Fibroblast of gingiva (primary cell): ENCODE results near the gene CCDC88B.
A peak's percentile ranks its signal among the peaks of the same experiment; 100 is the strongest.

Experiments used
- DNase-seq: peaks from one replicate; pipeline ENCODE4 v3.0.0-alpha.2; 2011; ENCODE audit warnings: low read depth

The CCDC88B gene

GRCh38 chr11:64347193-64347867 lies 7.3 kb downstream of the CCDC88B start:
- DNase-seq, result no peak

- DNase-seq, result no peak
Measured at GRCh38 chr11:64348383-64349024, 8.5 kb downstream of the CCDC88B start.

GRCh38 chr11:64349025-64349387 lies 9.0 kb downstream of the CCDC88B start:
- no peak for DNase-seq

GRCh38 chr11:64349404-64349803 lies 9.4 kb downstream of the CCDC88B start:
- no peak for DNase-seq

- DNase-seq, result no peak
Measured at GRCh38 chr11:64351136-64351631, 11.2 kb downstream of the CCDC88B start.

GRCh38 chr11:64352099-64352994 lies 12.3 kb downstream of the CCDC88B start:
- DNase-seq, result no peak

GRCh38 chr11:64352995-64353714 lies 13.2 kb downstream of the CCDC88B start:
- no peak for DNase-seq

GRCh38 chr11:64353715-64354506 lies 13.9 kb downstream of the CCDC88B start:
- no peak for DNase-seq

- peak; percentile 74 for DNase-seq
Measured at GRCh38 chr11:64355078-64355940, 15.3 kb downstream of the CCDC88B start.

GRCh38 chr11:64356498-64357411 lies 16.8 kb downstream of the CCDC88B start:
- DNase-seq, result no peak

GRCh38 chr11:64357446-64357845 lies 17.4 kb downstream of the CCDC88B start:
- DNase-seq, result no peak

- no peak for DNase-seq
Measured at GRCh38 chr11:64357904-64358535, 18.0 kb downstream of the CCDC88B start.

GRCh38 chr11:64358536-64358906 lies 18.5 kb downstream of the CCDC88B start:
- no peak for DNase-seq

- peak; percentile 47 for DNase-seq
Measured at GRCh38 chr11:64358907-64359711, 19.1 kb downstream of the CCDC88B start, which contains the start of gene RPS6KA4. TSS of gene RPS6KA4 (plus strand) at chr11:64359162. CDS start at chr11:64359236, 74 bp downstream.

- no peak for DNase-seq
Measured at GRCh38 chr11:64359712-64360445, 19.9 kb downstream of the CCDC88B start.

GRCh38 chr11:64360448-64360921 lies 20.5 kb downstream of the CCDC88B start:
- DNase-seq, result no peak

- DNase-seq, result no peak
Measured at GRCh38 chr11:64361659-64362058, 21.7 kb downstream of the CCDC88B start.
